Mucosa of rectum (tissue), 2 donors: ENCODE data around the gene ADIPOQ.
"Not testable (repeated sequence)": the region's sequence is repeated elsewhere in the genome, so short reads cannot be mapped to it uniquely, and the experiment has no call there.

ENCODE experiments used
- H3K27ac ChIP-seq, 2 donors: one replicate each; pipeline ENCODE4 v1.7.0; 2013; ENCODE audit warnings: inconsistent platforms in 2 of 2, low read depth in 2 of 2, low read length in 2 of 2
- H3K27me3 ChIP-seq, 2 donors: one replicate each; pipeline ENCODE4 v1.7.0; 2013; ENCODE audit warnings: low read length in 2 of 2; ENCODE audit not compliant: control insufficient read depth in 2 of 2, insufficient read depth in 2 of 2
- H3K36me3 ChIP-seq, 2 donors: one replicate each; pipeline ENCODE4 v1.7.0; 2013; ENCODE audit warnings: low read length in 2 of 2; ENCODE audit not compliant: control insufficient read depth in 2 of 2, insufficient read depth in 2 of 2
- H3K4me1 ChIP-seq, 2 donors: one replicate each; pipeline ENCODE4 v1.7.0; 2013; ENCODE audit warnings: low read length in 2 of 2, mild to moderate bottlenecking in 1 of 2; ENCODE audit not compliant: control insufficient read depth in 2 of 2, insufficient read depth in 2 of 2
- H3K4me3 ChIP-seq, 2 donors: one replicate each; pipeline ENCODE4 v1.7.0; 2013; ENCODE audit warnings: low read length in 2 of 2
- H3K9ac ChIP-seq, 2 donors: one replicate each; pipeline ENCODE4 v1.7.0; 2013; ENCODE audit warnings: low read length in 2 of 2, low read depth in 1 of 2, mild to moderate bottlenecking in 1 of 2
- H3K9me3 ChIP-seq, 2 donors: one replicate each; pipeline ENCODE4 v1.7.0; 2013; ENCODE audit warnings: low read length in 2 of 2; ENCODE audit not compliant: control insufficient read depth in 2 of 2
- donor health status: healthy.
- donor health status: Normal muscosa, but diverticular disease.

Gene ADIPOQ

GRCh38 chr3:186847437-186847836 lies 4.9 kb downstream of the ADIPOQ start:
- H3K27ac ChIP-seq = no peak overlapping the region
- no peaks in the 10 kb centered on the region for H3K4me1 ChIP-seq
- no peak overlapping the region for H3K4me3 ChIP-seq
- H3K27me3 ChIP-seq = peaks cover 0 to 3% of the 10 kb centered on the region in 2 donors
- no peaks in the 10 kb centered on the region for H3K9me3 ChIP-seq
- no peak overlapping the region for H3K9ac ChIP-seq
- H3K36me3 ChIP-seq = no peaks in the 10 kb centered on the region

- Histone ChIP-seq H3K9me3 (no peaks in the 10 kb centered on the region), H3K27me3 (peaks cover 0 to 3% of the 10 kb centered on the region in 2 donors), H3K36me3 (no peaks in the 10 kb centered on the region), H3K9ac (no peak overlapping the region), H3K4me3 (no peak overlapping the region), H3K27ac (no peak overlapping the region), H3K4me1 (no peaks in the 10 kb centered on the region)
Observed at GRCh38 chr3:186849374-186849975, 7.0 kb downstream of the ADIPOQ start.

GRCh38 chr3:186851835-186852234 lies 9.3 kb downstream of the ADIPOQ start:
- not testable (repeated sequence) for H3K4me3 ChIP-seq, H3K4me1 ChIP-seq, H3K36me3 ChIP-seq, H3K9me3 ChIP-seq, H3K27me3 ChIP-seq, H3K27ac ChIP-seq, H3K9ac ChIP-seq

GRCh38 chr3:186852994-186853393 lies 10.5 kb downstream of the ADIPOQ start:
- Histone ChIP-seq H3K9me3 (no peaks in the 10 kb centered on the region), H3K36me3 (no peaks in the 10 kb centered on the region), H3K27ac (no peak overlapping the region), H3K27me3 (no peaks in the 10 kb centered on the region), H3K4me3 (no peak overlapping the region), H3K9ac (no peak overlapping the region), H3K4me1 (no peaks in the 10 kb centered on the region)

- no peaks in the 10 kb centered on the region for H3K4me1 ChIP-seq
- no peaks in the 10 kb centered on the region for H3K36me3 ChIP-seq
- H3K4me3 ChIP-seq = no peak overlapping the region
- no peak overlapping the region for H3K27ac ChIP-seq
- H3K27me3 ChIP-seq = no peaks in the 10 kb centered on the region
- H3K9ac ChIP-seq = no peak overlapping the region
- H3K9me3 ChIP-seq = no peaks in the 10 kb centered on the region
Observed at GRCh38 chr3:186854146-186854545, 11.6 kb downstream of the ADIPOQ start.

- no peak overlapping the region for H3K4me3 ChIP-seq
- no peaks in the 10 kb centered on the region for H3K4me1 ChIP-seq
- no peaks in the 10 kb centered on the region for H3K27me3 ChIP-seq
- H3K36me3 ChIP-seq = no peaks in the 10 kb centered on the region
- H3K9me3 ChIP-seq = no peaks in the 10 kb centered on the region
- H3K27ac ChIP-seq = no peak overlapping the region
- H3K9ac ChIP-seq = no peak overlapping the region
Observed at GRCh38 chr3:186854954-186855353, 12.4 kb downstream of the ADIPOQ start.

- Histone ChIP-seq H3K9me3 (no peaks in the 10 kb centered on the region), H3K9ac (no peak overlapping the region), H3K4me1 (no peaks in the 10 kb centered on the region), H3K36me3 (no peaks in the 10 kb centered on the region), H3K27me3 (no peaks in the 10 kb centered on the region), H3K4me3 (no peak overlapping the region), H3K27ac (no peak overlapping the region)
Observed at GRCh38 chr3:186857743-186858142, 15.2 kb downstream of the ADIPOQ start.

GRCh38 chr3:186865215-186865853 lies 22.8 kb downstream of the ADIPOQ start:
- not testable (repeated sequence) for H3K9ac ChIP-seq, H3K36me3 ChIP-seq, H3K27ac ChIP-seq

GRCh38 chr3:186866095-186866494 lies 23.6 kb downstream of the ADIPOQ start:
- H3K9ac ChIP-seq, H3K4me3 ChIP-seq, H3K36me3 ChIP-seq, H3K4me1 ChIP-seq, H3K27ac ChIP-seq, H3K27me3 ChIP-seq, H3K9me3 ChIP-seq: not testable (repeated sequence)

More at GRCh38 chr3:186865215-186865853, 22.8 kb downstream of the ADIPOQ start:
- not testable (repeated sequence) for H3K27me3 ChIP-seq, H3K4me3 ChIP-seq, H3K9me3 ChIP-seq, H3K4me1 ChIP-seq

GRCh38 chr3:186869253-186870100 lies 27.0 kb downstream of the ADIPOQ start:
- Histone ChIP-seq H3K27ac (no peak overlapping the region), H3K4me3 (no peak overlapping the region), H3K9ac (no peak overlapping the region), H3K36me3 (no peaks in the 10 kb centered on the region), H3K4me1 (no peaks in the 10 kb centered on the region), H3K27me3 (no peaks in the 10 kb centered on the region), H3K9me3 (no peaks in the 10 kb centered on the region)
